ENCODE measurements around the gene SMLR1.

DNA sequence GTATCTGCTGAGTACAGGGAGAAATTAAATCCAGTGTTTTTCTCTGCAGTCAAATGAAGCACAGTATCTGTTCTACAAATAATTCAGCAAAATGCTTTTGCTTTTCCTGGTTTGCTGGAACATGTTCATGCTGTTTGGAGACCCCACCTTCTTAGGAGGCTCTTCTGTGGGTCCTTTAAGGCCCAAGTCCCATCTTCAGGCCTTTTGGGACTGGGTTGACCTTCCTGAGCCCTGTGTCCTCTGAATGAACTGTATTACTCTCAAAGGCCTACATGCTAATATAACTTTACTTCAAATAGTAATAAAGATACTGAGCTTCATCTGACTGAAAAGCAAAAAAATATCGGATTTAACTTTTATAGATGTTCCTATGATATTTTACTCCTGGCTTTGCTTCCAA is 19.3 kb downstream of the SMLR1 start:
- TF ChIP-seq, protein P1, sequence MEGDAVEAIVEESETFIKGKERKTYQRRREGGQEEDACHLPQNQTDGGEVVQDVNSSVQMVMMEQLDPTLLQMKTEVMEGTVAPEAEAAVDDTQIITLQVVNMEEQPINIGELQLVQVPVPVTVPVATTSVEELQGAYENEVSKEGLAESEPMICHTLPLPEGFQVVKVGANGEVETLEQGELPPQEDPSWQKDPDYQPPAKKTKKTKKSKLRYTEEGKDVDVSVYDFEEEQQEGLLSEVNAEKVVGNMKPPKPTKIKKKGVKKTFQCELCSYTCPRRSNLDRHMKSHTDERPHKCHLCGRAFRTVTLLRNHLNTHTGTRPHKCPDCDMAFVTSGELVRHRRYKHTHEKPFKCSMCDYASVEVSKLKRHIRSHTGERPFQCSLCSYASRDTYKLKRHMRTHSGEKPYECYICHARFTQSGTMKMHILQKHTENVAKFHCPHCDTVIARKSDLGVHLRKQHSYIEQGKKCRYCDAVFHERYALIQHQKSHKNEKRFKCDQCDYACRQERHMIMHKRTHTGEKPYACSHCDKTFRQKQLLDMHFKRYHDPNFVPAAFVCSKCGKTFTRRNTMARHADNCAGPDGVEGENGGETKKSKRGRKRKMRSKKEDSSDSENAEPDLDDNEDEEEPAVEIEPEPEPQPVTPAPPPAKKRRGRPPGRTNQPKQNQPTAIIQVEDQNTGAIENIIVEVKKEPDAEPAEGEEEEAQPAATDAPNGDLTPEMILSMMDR (IDR thresholded peaks at IDR 0.05; ENCODE audit: low read depth, low read length), result no peak
- TF ChIP-seq POLR2A (IDR thresholded peaks at IDR 0.05; ENCODE audit: extremely low read depth, insufficient read length) (no peak), MYC (IDR thresholded peaks at IDR 0.05; ENCODE audit: low read depth, low read length) (no peak), MAX (IDR thresholded peaks at IDR 0.05; ENCODE audit: low read depth, low read length) (no peak)
